ENCODE results near the gene RPS6KA2.

Gene RPS6KA2

GRCh38 chr6:166615059-166615770 lies 11.8 kb downstream of the RPS6KA2 start:
- no peak for DNase-seq (ENCODE audit: low read depth in 2 of 2)

GRCh38 chr6:166614589-166614988 lies 12.5 kb downstream of the RPS6KA2 start:
- no peak for DNase-seq (ENCODE audit: low read depth in 2 of 2)

- DNase-seq (ENCODE audit: low read depth in 2 of 2): no peak
Measured at GRCh38 chr6:166614171-166614583, 12.9 kb downstream of the RPS6KA2 start.

GRCh38 chr6:166613027-166613426 lies 14.0 kb downstream of the RPS6KA2 start:
- DNase-seq (ENCODE audit: low read depth in 2 of 2): no peak

GRCh38 chr6:166612471-166612881 lies 14.6 kb downstream of the RPS6KA2 start:
- no peak for DNase-seq (ENCODE audit: low read depth in 2 of 2)

GRCh38 chr6:166611631-166612030 lies 15.4 kb downstream of the RPS6KA2 start:
- DNase-seq (ENCODE audit: low read depth in 2 of 2): no peak

- DNase-seq (ENCODE audit: low read depth in 2 of 2): no peak
Measured at GRCh38 chr6:166610069-166610468, 17.0 kb downstream of the RPS6KA2 start.

GRCh38 chr6:166608774-166609173 lies 18.3 kb downstream of the RPS6KA2 start:
- DNase-seq (ENCODE audit: low read depth in 2 of 2): no peak

GRCh38 chr6:166605752-166606151 lies 21.3 kb downstream of the RPS6KA2 start:
- DNase-seq (ENCODE audit: low read depth in 2 of 2): no peak

GRCh38 chr6:166604911-166605310 lies 22.1 kb downstream of the RPS6KA2 start:
- no peak for DNase-seq (ENCODE audit: low read depth in 2 of 2)

GRCh38 chr6:166604328-166604727 lies 22.7 kb downstream of the RPS6KA2 start:
- no peak for DNase-seq (ENCODE audit: low read depth in 2 of 2)

GRCh38 chr6:166603043-166603690 lies 23.9 kb downstream of the RPS6KA2 start:
- DNase-seq (ENCODE audit: low read depth in 2 of 2): no peak

- no peak for DNase-seq (ENCODE audit: low read depth in 2 of 2)
Measured at GRCh38 chr6:166601956-166602355, 25.1 kb downstream of the RPS6KA2 start.

- DNase-seq (ENCODE audit: low read depth in 2 of 2): no peak
Measured at GRCh38 chr6:166600931-166601330, 26.1 kb downstream of the RPS6KA2 start.

GRCh38 chr6:166599205-166599604 lies 27.8 kb downstream of the RPS6KA2 start:
- DNase-seq (ENCODE audit: low read depth in 2 of 2): no peak

- peak; percentile 61 to 65 for DNase-seq (ENCODE audit: low read depth in 2 of 2)
Measured at GRCh38 chr6:166598441-166599138, 28.5 kb downstream of the RPS6KA2 start.

- no peak for DNase-seq (ENCODE audit: low read depth in 2 of 2)
Measured at GRCh38 chr6:166597711-166598440, 29.2 kb downstream of the RPS6KA2 start.

- no peak for DNase-seq (ENCODE audit: low read depth in 2 of 2)
Measured at GRCh38 chr6:166596776-166597507, 30.1 kb downstream of the RPS6KA2 start.

- DNase-seq (ENCODE audit: low read depth in 2 of 2): no peak
Measured at GRCh38 chr6:166595949-166596348, 31.1 kb downstream of the RPS6KA2 start.

GRCh38 chr6:166595061-166595780 lies 31.8 kb downstream of the RPS6KA2 start:
- peak; percentile 85 to 86 for DNase-seq (ENCODE audit: low read depth in 2 of 2)

GRCh38 chr6:166592821-166593220 lies 34.2 kb downstream of the RPS6KA2 start:
- no peak for DNase-seq (ENCODE audit: low read depth in 2 of 2)
